Measurements from ENCODE around the gene ATF2.

The ATF2 gene

DNA sequence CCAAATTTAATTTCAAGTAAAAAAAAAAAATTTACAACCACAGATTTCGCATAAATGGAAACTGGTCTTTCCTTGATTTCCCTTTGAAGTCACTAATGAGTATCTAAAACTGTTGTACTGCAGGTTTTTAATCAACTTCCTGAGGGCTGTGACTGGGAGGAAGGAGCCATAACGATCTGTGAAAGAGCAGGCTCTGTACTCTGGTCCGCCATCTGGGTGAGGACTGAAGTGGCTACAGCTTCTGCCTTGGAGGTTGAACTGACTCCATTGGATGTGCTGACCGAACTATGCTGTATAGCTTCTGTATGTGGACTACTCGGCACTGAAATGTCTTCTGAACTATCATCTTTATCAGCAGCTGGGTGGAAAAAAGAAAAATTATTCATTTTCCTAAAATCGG lies 93.5 kb downstream of the ATF2 start:
- no peak for DNase-seq

DNA sequence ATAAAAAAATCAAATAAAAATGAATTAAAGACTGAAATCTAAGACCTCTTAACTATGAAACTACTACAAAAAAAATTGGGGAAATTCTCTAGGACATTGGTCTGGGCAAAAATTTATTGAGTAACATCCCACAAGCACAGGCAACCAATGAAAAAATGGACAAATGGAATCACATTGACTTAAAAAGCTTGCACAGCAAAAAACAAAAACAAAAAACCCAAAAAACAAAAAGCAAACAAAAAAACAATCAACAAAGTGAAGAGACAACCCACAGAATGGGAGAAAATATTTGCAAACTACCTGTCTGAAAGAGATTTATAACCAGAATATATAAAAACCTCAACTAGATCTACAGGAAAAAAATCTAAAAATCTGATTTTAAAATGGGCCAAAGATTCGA lies 99.5 kb downstream of the ATF2 start:
- DNase-seq: no peak

DNA sequence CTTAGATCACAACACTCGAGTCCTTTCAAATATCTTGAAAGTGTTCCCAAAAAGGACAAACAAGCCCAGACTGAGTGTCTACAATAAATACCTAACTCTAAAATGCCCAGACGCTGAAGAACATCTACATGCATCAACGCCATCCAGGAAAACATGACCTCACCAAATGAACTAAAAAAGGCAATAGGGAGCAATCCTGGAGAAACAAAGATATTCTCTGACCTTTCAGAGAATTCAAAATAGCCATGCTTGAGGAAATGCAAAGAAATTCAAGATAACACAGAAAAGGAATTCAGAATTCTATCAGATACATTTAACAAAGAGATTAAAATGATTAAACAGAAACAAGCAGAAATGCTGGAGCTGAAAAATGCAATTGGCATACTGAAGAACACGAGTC lies 101.6 kb downstream of the ATF2 start:
- no peak for DNase-seq

DNA sequence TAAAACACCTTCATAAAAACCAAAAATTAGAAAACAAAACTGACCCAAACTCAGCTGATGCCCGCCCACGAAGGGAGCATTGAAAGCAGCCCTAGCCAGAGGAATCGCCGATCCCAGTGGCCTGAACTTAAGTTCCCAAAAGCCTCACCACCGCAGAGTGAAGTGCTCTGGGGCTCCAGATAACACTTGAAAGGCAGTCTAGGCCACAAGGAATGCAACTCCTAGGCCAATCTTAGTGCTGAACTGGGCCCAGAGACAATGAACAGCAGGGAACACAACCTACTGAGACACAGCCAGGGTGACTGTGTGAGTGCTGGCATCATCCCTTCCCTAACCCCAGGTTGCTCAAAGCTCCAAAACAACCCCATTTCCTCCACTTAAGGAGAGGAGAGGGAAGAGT lies 103.2 kb downstream of the ATF2 start:
- DNase-seq: no peak

DNA sequence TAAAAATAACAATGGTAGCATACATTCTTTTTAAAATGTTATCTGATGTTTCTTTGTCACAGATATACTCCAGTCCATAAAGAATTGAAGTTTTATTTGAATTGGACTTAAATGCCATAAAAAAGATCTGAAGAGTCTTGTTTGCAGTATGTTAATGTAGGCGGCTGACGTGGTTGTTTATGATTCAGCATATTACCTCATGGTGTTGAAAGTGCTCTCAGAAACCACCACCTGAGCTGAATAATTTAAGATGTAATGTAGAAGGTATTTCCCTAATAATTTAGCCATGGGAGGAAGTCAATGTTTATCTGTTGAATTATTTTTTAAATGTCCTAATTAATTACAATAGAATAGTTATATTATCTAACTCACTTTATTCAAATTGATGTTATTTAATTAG lies 104.3 kb downstream of the ATF2 start:
- no peak for DNase-seq

DNA sequence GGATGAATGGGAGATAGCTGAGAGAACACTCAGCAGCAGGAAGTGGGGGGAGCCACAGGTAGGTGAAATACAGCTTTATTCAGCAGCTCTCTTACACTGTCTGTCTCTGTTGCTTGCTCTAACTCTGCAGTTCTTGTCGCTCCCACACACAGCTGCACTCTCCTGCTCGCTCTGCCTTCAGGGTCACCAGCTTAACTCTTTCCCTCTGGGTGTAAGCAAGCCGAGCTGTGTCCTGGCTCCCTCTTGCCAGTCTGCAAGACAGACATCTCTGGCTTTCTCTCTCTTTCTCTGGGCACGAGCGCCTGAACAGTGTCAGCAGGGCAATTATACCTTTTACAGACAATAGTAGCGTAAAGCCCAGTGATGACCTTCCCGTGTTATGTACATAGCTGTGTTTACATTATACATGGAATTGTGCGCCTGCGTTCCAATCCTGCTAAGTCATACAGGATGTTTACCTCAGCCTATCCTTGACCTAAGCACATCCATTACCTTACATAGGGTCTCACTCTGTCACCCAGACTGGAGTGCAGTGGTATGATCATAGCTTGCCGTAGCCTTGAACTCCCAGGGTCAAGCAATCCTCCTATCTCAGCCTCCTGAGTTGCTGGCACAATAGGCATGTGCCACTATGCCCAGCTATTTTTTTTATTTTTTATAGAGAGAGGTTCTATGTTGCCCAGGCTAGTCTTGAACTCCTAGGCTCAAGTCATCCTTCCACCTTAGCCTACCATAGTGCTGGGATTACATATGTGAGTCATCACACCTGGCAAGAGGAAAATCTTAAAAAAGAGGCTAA lies 105.0 kb downstream of the ATF2 start:
- DNase-seq: no peak

DNA sequence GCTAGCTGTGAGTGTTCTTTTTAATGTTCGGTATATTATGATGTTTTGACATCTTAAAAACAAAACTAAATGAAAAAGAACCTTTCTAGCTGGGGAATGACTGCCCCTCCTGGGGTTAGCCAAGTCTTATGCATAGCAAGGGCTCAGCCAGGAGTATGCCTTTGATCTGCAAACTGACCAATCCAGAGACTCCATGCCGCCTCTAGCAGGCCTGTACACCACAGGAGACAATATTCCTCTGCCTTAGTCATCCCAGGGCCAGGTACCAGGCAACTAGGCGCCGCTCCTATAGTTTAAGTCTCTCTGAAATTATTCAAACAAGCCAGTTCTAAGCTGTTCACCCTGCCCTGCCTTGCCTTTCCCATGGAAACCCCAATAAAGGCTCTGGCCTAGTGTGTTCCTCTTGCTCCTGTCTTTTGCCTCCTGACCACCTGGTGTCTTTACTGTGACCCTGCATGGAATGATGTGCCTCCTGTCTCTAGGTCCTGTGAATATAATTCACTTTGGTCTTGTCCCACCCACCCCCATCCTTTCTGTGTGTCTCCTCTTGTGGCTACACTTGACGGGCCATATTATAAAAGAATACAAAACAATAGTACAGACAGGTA lies 110.8 kb downstream of the ATF2 start:
- DNase-seq: no peak

DNA sequence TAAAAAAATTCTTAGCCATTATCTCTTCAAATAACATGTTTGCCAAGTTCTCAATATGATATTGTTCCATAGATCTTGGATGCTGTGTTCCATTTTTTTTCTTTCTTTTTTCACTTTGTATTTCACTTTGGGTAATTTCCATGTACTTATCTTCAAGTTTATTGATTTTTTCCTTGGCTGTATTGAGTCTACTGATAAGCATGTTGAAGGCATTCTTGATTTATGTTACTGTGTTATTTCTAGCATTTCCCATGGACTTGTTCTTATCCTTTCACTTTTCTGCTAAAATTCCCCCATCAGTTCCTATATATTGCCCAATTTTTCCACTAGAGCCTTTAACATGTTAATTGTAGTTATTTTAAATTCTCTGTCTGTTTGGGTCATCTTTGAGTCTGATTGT lies 112.0 kb downstream of the ATF2 start:
- no peak for DNase-seq

DNA sequence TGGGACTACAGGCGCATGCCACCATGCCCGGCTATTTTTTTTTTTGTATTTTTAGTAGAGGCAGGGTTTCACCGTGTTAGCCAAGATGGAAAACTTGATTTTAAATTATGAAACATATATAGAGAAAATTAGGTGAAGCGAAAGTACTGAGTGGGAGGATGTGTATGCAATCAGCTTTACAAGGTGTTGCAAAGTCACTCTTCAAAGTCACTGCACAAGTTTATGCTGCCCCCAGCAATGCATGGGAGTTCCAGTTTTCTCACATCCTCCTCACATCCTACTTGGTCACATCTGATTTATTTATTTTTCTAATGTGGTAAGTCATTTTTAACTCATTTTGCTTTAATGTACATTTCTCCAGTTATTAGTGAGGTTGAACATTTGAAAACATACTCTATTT lies 113.7 kb downstream of the ATF2 start:
- DNase-seq: no peak

DNA sequence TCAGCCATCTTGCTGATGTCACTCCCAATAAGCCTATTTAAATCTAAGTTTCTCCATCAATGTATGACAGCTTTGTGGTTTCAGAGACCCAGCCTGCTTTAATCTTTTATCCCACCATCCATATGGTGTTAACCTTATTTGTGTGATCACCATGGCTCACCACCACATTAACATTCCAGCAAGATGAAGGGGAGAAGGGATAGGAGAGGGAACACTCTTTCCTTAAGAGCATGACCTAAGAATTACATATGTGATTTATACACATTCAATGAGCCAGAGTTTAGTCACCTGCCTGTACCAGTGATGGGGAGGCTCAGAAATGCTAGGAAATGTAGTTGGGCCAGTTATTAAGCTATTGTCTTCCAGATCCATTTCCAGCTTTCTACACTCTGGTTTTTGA lies 118.3 kb downstream of the ATF2 start:
- DNase-seq: no peak

DNA sequence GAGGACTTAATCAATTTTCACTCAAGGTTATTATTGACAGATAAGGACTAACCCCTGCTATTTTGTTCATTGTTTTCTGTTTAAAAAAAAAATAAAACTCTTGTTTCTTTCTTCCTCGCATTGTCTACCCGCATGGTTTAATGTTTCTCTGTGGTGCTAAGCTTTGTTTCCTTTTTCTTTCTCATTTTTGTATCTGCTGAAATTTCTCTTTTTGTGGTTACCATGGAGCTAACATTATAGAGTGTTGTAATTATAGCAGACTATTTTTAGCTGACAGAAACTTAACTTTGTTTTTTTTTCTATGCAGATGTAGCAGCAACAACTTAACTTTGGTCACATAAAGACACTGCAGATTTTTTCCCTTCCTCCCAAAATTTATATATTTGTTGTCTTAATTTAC lies 119.7 kb downstream of the ATF2 start:
- no peak for DNase-seq

DNA sequence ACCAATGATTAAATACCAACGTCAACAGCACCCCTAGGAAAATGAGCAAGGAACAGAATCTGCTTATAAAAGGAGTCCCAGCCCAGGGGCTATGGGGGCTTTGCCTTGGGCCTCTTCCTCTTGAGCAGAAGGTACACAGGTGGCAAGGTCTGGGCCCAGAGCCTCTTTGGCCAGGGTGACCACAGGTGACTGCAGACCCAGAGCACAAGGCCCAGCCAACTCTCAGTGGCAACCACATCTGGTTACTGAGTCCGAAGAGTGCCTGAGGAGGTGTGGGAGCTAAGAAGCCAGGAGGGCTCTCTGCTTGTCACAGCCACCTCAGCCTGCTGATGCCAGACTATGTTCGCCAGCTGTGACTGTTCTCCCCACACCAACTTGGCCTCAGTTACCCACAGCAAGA lies 128.5 kb downstream of the ATF2 start:
- DNase-seq: no peak

DNA sequence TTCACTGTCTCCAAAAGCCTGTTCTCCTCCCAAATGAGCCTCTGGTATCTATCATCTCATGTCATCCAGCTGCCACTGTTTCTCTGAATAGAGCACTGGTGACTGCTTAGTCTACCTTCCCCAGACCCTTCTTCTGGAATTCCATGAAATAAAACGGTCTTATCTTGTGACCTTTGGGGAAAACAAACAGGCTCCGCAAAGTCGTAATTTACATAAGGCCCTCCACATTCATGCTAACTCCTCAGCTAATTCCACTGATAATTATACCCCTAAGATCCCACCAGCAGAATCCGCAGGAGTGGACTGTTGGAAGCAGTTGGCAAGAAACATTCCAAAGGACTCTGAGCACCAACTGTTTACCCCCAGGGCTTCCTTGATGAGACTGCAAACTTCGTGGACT lies 129.0 kb downstream of the ATF2 start:
- DNase-seq: no peak

DNA sequence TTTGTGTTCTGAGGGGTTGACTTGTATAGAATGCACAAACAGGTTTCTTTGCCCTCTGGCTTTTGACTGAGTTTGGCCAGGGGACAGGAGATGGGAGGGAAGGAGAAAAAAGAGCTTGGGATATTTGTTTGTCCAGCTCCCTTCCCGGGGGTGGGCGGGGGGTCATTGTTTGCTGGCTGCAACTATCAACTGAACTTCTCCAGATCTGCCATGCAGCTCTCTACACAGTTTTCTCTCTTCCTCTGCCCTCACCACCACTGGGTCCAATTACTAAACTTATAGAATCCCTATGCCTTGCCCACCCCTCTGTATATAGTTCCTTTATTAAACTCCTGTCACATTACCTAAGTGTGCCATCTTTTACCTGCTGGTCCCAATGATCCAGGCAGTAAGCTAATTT lies 130.1 kb downstream of the ATF2 start:
- no peak for DNase-seq

DNA sequence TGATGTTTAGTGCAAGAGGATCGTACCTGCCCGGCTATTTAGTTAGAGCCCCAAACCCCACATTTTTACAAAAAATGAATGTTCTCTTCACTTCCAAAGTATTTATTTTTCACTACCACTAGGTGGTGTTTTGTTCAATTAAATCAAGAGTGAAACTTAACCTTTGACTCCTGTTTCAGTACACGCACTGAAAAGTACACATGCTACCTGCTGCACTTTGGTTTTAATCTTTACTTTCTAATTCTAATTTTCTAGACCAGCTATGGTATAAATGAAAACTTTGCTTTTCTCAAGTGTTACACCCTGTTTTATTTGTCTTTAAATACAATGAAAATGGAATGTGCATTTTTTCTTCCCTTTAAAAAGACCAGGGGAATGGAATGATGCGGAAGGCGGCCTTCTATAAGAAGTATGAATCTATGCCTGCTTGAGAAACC lies 131.4 kb downstream of the ATF2 start:
- no peak for DNase-seq

DNA sequence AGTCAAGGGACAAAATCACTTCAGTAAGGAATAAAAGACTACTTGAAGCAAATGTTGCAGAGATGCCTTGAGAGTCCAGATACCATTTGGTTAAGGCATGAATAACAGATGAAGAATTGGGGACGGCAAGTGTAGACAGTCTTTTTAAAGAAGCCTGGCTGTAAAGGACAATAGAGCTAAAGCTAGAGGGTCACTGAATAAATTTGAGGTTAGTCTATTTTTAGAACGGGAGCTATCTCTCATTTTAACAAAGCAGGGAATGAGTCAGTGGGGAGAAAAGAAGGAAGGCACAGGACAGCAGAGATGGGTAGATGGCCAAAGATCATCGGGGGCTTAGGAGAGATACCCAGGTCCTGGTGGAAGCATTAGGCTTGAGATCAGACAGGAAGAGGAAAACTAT lies 132.2 kb downstream of the ATF2 start:
- no peak for DNase-seq

DNA sequence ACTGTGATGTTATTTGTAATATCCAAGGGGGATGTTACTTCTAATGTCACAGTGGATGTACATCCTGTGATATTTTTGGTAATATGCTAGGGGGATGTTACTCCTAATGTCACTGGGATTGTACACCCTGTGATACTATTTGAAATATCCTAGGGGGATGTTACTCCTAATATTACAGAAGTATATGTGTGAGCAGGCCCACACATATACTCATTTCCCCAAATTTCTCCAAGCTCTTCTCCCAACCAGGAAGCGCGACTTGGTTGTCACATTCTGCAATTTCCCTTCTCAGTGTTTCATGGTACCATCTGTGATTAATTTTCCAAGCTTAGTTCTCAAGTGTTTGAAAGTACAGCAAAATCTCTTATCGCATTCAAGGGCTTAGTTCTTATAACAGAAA lies 133.3 kb downstream of the ATF2 start:
- DNase-seq: no peak

DNA sequence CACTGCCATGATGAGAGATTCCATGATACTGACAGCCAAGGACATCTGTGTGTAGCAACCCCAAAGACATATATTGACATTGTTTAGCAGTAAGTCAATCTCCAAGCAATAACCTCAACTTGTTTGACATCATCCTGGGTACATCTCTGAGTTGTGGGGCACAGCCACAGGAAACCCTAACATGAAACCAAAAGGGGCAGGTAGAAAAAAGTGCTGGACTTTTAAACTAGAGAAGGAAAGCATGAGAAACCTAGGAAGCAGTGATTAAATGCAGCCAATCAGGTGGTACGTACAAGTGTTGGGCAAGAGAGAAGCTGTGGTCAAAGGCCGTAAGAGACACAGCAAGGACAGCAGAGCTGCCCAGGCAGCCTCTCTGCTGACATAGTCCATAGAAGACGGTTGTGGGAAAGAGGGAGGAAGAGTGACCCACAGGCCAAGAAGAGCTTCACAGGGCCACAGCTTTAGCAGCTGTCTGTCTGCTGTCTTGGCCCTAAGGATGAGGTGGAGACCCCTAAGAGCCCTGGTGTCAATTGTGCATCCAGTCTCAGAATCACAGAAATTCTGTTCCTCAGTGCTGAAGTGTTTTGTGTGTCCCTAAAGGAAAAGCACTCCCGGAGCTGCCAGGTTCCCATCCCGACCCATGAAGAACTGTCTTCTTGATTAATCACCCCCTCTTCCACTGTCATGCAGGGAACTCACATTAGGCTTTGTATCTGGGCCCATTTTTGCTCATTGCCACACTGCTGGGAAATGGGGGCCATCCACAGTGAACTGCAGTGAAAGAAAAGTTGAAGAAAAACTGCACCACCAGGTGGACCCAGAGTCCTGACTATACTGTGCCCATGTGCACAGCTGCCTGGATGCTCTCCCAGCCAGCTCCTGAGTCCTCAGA lies 137.4 kb downstream of the ATF2 start:
- DNase-seq: no peak

DNA sequence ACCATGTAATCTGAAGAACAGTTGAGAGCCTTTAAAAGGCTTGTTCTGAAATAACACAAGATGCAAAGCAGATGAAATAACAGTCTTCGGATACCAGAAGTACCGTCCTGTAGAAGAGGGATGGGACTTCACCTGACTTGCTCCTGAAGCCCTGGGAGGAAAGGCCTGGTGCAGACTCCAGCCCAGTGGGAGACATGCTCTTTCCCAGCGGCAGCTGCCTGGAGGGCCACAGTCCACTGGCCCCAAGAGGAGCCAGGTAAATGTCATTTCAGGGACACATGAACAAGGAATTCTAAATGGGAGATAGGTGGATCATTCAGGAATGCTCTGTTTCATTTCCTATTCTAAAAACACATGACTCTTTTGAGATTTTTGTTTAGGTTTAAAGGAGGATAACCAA lies 140.2 kb downstream of the ATF2 start:
- no peak for DNase-seq

DNA sequence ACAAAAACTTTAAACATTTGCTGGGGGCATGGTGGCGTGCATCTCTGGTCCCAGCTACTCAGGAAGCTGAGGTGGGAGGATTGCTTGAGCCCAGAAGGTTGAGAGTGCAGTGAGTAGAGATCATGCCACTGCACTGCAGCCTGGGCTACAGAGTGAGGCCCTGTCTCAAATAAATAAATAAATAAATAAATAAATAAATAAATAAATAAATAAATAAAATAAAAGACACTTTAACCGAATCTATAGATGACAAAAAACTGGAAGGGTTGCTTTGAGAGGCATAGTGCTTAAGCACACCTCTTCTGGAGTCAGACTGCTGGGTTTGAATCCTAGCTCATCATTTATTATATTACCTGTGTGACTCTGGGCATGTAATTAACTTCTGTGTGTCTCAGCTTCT lies 141.6 kb downstream of the ATF2 start:
- no peak for DNase-seq

DNA sequence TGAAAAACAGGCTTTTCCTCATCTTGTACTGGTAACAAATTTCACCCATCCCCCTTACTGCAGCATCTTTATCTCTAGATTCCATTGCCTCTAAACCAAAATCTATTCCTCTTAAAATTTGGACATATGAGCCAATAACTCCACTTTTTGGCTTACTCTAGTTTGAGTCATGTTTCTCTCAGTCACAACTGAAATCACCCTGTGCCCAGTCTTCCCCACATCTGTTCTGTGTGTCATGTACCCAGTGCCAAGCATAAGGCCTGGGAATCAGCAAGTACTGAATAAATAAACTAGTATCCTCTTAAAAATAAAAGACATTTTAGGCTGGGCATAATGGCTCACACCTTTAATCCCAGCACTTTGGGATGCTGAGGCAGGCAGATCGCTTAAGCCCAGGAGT lies 142.1 kb downstream of the ATF2 start:
- DNase-seq: no peak

DNA sequence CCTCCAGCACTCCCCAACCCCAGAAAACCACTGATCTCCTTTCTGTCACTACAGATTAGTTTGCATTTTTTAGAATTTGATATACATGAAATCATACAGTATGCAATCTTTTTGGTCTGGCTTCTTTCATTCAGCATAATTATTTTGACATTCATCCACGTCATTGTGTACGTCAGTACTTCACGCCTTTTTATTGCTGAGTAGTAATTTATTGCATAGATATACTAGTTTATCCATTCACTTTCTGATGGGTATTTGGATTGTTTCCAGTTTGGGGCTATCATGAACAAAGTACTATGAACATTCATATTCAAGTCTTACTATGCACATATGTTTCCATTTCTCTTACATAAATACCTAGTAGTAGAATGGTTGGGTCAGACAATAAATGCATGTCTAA lies 142.8 kb downstream of the ATF2 start:
- no peak for DNase-seq

DNA sequence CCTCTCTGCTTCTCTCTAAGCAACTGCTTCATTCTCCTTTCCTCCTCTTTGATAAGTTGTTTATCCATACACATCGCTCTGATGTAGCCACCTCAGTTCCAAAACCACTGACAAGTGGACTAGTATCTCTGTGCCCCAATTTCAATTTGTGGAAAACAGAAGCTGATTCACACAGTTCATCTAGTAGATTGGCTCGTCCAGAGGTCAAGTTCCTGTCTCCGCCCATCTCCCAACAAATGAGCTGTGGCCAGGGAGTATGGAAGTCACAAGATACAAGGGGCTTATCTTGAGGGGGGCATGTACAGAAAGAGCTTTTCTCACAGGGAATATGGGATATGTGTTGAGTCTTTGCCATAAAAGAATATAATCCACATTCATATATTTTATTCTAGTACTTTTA lies 145.1 kb downstream of the ATF2 start:
- DNase-seq: no peak

Measured in activated T-cell treated with anti-CD3 and anti-CD28 coated beads for 4 hours (primary cell).